Measurements from ENCODE around the gene SLC9A3. TPM values are rescaled to one million over a fixed set of nuclear protein-coding genes. Genes with fewer than 3 reads are reported as not detected.
"Not testable (repeated sequence)": the region's sequence is repeated elsewhere in the genome, so short reads cannot be mapped to it uniquely, and the experiment has no call there.

The SLC9A3 gene
- total RNA-seq, 1 donor from 2014 or later = 1.6 TPM

DNA sequence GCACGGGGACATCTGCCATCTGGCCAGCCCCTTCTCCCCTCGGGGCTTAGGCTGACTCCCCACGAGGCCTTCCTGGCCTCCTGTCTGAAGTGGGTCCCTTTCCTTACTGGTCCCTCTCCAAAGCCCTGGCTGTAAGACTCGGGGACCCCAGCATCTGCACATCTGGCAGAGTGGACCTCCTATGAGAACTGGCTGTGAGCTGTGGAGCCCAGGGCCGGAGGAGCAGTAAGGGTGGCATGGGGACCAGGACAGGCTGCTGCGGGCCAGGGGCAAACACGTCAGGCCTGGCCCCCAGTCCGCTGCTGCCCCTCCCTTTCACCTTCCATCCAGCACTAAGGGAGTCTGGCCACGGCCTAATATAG lies 47.5 kb downstream of the SLC9A3 start:
- TF ChIP-seq, protein P1, sequence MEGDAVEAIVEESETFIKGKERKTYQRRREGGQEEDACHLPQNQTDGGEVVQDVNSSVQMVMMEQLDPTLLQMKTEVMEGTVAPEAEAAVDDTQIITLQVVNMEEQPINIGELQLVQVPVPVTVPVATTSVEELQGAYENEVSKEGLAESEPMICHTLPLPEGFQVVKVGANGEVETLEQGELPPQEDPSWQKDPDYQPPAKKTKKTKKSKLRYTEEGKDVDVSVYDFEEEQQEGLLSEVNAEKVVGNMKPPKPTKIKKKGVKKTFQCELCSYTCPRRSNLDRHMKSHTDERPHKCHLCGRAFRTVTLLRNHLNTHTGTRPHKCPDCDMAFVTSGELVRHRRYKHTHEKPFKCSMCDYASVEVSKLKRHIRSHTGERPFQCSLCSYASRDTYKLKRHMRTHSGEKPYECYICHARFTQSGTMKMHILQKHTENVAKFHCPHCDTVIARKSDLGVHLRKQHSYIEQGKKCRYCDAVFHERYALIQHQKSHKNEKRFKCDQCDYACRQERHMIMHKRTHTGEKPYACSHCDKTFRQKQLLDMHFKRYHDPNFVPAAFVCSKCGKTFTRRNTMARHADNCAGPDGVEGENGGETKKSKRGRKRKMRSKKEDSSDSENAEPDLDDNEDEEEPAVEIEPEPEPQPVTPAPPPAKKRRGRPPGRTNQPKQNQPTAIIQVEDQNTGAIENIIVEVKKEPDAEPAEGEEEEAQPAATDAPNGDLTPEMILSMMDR (IDR thresholded peaks at IDR 0.05; ENCODE audit: insufficient read depth, low read length, severe bottlenecking) = no peak
- no peaks in the 10 kb centered on the region for H3K27me3 ChIP-seq (ENCODE audit: control insufficient read depth, insufficient read depth, low read length)
- no peak for DNase-seq (ENCODE audit: low read depth)
- no peaks in the 10 kb centered on the region for H3K36me3 ChIP-seq (ENCODE audit: control insufficient read depth, insufficient read depth, low read length)
- H3K4me3 ChIP-seq (ENCODE audit: low read depth, low read length) = no peak overlapping the region
- FAIRE-seq = no peak

DNA sequence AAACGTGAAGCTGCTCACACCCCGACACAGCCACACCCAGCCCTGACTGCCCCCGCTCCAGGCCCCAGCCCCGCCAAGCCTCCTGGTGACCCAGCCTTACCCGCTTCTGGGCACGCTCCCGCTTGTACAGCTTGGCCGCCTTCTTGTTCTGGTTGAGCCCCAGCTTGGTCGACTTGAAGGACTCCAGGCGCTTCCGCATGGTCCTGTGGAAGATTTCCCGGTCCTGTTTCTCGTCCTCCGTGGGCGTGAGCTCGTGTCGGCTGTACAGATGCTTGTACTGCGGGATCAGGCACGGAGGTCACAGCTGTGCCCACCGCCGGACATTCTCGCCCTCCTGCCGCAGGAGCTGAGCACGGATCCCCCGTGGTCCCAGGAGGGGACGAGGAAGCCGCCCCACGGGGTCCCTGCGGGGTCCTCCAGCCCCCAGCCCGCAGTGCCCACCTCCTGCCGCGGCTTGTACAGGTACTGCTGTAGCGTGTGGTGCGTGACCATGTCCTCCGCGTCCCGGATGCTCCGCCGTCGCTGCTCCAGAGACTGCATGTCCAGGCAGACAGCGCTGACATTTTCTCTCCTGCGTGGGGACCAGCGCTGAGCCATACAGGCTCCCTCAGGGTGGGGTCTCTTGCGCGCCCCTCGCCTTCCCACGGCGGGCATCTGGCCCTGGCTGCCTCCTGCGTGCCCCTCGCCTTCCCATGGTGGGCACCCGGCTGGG lies 48.0 kb downstream of the SLC9A3 start:
- DNase-seq (ENCODE audit: low read depth) (peak; percentile 24), FAIRE-seq (no peak)
- TF ChIP-seq, protein P1 (IDR thresholded peaks at IDR 0.05; ENCODE audit: insufficient read depth, low read length, severe bottlenecking) = no peak
- no peak overlapping the region for H3K4me3 ChIP-seq (ENCODE audit: low read depth, low read length)
- no peaks in the 10 kb centered on the region for H3K36me3 ChIP-seq (ENCODE audit: control insufficient read depth, insufficient read depth, low read length)
- H3K27me3 ChIP-seq (ENCODE audit: control insufficient read depth, insufficient read depth, low read length) = no peaks in the 10 kb centered on the region

DNA sequence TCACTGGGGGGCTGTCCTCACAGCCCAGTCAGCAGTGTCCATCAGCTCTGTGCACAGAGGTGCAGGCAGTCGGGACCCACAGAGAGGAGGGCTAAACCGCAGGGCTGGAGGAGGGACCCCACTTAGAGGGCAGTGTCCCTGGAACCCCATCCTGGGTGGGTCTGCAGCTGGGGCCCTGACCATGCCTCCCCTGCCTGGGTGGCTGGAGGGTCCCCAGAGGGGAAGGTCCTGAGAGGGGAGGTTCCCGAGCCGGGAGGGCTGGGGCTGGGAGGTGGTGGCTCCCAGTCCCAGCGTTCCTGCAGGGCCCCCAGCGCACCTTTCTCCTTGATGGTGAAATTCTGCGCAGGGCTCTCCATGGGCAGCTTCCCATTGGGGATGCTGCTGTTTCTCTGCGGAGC lies 48.5 kb downstream of the SLC9A3 start:
- TF ChIP-seq, protein P1 (IDR thresholded peaks at IDR 0.05; ENCODE audit: insufficient read depth, low read length, severe bottlenecking) = no peak
- H3K36me3 ChIP-seq (ENCODE audit: control insufficient read depth, insufficient read depth, low read length) = no peaks in the 10 kb centered on the region
- H3K27me3 ChIP-seq (ENCODE audit: control insufficient read depth, insufficient read depth, low read length) = no peaks in the 10 kb centered on the region
- FAIRE-seq = no peak
- no peak overlapping the region for H3K4me3 ChIP-seq (ENCODE audit: low read depth, low read length)
- DNase-seq (ENCODE audit: low read depth) = no peak

DNA sequence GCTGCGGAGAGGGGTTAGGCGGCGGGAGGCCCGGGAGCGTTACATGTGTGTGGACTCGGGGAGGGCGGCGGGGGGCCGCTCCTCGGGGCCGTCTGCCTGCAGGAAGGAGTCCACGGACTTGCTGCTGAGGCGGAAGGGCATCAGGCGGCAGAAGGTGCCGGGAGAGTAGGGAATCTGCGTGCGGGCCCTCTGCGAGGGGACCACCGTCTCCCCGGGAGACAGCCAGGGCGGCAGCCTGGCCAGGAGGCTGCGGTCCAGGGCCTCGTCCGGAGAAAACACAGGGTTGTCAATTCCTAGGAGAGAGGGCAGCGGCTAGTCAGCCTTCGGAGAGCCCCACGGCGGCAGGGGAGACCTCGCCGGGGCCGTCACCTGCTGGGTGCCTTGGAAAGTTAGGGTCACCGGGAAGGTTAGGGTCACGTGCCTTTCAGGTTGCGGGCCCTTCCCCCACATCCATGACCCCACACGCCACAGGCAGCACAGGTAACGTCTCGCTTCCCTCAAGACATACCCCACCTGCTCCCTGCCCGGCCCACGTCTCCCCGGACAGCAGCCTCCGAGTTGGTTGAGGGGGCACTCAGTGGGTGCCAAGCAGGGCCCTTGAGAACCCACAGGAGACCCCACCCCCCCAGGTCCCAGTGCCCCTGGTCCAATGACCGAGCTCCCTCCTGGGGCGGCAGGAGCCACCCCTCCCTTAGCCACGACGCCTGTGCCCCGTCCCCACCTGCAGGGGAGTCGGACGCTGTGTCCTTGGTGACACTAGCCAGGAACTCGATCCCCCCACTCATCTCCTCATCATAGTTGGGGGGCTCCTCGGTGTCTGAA lies 49.2 kb downstream of the SLC9A3 start:
- TF ChIP-seq, protein P1 (IDR thresholded peaks at IDR 0.05; ENCODE audit: insufficient read depth, low read length, severe bottlenecking) = no peak
- Histone ChIP-seq H3K27me3 (ENCODE audit: control insufficient read depth, insufficient read depth, low read length) (no peaks in the 10 kb centered on the region), H3K4me3 (ENCODE audit: low read depth, low read length) (peak overlapping the region; percentile 42), H3K36me3 (ENCODE audit: control insufficient read depth, insufficient read depth, low read length) (no peaks in the 10 kb centered on the region)
- DNase-seq (ENCODE audit: low read depth) = no peak
- FAIRE-seq = no peak

DNA sequence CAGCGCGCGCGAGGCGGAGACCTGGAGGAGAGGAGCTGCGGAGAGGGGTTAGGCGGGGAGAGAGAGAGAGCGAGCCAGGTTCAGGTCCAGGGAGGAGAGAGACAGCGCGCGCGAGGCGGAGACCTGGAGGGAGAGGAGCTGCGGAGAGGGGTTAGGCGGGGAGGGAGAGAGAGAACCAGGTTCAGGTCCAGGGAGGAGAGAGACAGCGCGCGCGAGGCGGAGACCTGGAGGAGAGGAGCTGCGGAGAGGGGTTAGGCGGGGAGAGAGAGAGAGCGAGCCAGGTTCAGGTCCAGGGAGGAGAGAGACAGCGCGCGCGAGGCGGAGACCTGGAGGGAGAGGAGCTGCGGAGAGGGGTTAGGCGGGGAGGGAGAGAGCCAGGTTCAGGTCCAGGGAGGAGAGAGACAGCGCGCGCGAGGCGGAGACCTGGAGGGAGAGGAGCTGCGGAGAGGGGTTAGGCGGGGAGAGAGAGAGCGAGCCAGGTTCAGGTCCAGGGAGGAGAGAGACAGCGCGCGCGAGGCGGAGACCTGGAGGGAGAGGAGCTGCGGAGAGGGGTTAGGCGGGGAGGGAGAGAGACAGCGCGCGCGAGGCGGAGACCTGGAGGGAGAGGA lies 49.9 kb downstream of the SLC9A3 start:
- not testable (repeated sequence) for FAIRE-seq

DNA sequence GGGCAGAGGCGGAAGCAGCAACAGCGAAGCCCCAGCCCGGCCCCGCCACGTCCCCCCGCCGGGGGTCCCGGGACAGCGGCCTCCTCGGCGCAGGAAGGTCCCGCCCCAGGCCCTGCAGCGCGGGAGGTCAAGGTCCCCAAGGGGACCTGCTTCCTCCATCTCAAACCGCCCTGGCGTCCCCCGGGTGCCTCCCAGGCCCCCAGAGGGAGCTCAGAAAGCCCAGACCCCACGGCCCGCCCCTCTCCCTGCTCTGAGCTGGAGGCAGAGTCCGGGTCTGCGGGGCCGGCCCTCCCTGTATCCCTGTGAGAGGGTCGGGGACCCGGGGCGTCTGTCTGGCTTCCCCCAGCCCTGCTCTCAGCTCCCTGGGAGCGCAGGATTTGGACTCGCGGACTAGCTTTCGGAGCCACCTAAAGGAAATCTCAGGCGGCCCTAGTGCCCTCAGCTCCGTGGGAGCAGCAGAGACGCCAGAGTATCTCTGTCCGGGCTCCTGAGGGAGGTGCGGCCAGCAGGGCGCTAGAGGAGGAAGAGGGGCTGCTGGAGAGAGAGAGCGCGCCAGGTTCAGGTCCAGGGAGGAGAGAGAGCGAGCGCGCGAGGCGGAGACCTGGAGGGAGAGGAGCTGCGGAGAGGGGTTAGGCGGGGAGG lies 50.6 kb downstream of the SLC9A3 start:
- TF ChIP-seq, protein P1 (IDR thresholded peaks at IDR 0.05; ENCODE audit: insufficient read depth, low read length, severe bottlenecking) = no peak
- no peaks in the 10 kb centered on the region for H3K36me3 ChIP-seq (ENCODE audit: control insufficient read depth, insufficient read depth, low read length)
- H3K4me3 ChIP-seq (ENCODE audit: low read depth, low read length) = peak overlapping the region; percentile 74
- H3K27me3 ChIP-seq (ENCODE audit: control insufficient read depth, insufficient read depth, low read length) = no peaks in the 10 kb centered on the region
- FAIRE-seq (no peak), DNase-seq (ENCODE audit: low read depth) (peak; percentile 29)

More for the DNA sequence above, 49.9 kb downstream of the SLC9A3 start:
- DNase-seq (ENCODE audit: low read depth) = peak; percentile 12
- not testable (repeated sequence) for H3K27me3 ChIP-seq (ENCODE audit: control insufficient read depth, insufficient read depth, low read length); H3K36me3 ChIP-seq (ENCODE audit: control insufficient read depth, insufficient read depth, low read length)
- H3K4me3 ChIP-seq (ENCODE audit: low read depth, low read length) = peak overlapping the region; percentile 74
